Stimulated activated CD8-positive, alpha-beta memory T cell treated with anti-CD3 and anti-CD28 coated beads, Interleukin-4, amount 100 ng/mL, for 48 hours (primary cell): ENCODE data around the gene MIPOL1.
"Not testable (repeated sequence)": the region's sequence is repeated elsewhere in the genome, so short reads cannot be mapped to it uniquely, and the experiment has no call there.

Experiments
- DNase-seq: peaks from one replicate; pipeline ENCODE4 v3.0.0-alpha.2; 2020

MIPOL1 gene

DNA sequence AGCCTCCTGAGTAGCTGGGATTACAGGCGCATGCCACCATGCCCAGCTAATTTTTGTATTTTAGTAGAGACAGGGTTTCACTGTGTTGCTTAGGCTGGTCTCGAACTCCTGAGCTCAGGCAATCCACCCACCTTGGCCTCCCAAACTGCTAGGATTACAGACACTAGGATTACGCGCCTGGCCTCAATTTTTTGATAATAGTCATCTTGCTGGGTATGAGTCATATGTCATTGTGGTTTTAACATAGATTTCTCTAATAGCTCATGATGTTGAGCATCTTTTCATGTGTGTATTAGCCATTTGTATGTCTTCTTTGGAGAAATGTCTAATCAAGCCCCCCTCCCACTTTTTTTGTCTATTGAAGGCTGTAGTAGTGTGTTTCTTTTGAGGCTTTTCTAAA lies 38.3 kb downstream of the MIPOL1 start:
- not testable (repeated sequence) for DNase-seq

DNA sequence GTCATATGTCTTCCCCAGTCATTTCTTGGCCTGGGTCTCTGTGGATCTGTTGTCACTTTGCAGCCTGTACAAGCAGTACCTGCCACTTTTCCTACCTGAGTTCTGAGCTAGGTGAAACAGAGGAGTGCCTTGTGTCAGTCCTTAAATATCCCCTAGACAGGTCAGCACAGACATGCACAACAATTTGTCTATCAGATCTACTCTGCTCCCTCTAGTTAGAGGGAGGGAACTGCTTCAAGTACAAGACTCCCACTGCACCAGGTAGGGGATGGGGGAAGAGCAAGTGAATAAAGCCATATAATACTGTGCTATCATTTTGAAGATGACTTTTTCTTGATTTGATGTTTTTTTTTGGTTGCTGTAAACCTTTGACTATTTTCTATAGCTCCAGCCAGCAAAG lies 39.4 kb downstream of the MIPOL1 start:
- no peak for DNase-seq

DNA sequence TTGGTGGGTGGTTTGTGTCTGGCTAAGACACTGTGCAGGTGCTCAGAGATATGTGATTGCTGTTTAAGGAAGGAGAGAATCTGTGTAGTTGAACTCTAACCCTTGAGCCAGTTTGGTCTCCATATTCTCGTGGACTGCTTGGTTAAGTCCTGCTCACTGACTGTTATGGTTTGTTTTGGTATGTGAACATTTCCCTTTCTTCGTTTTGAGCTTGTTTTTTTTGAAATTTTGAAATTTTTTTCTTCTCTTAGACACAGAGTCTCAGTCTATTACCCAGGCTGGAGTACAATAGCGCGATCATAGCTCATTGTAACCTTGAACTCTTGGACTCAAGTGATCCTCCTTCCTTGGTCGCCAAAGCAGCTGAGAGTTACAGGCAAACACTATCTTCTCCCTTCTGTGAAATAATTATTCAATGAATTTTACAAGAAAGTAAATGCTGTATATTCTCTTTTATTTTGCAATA lies 40.0 kb downstream of the MIPOL1 start:
- DNase-seq = no peak

DNA sequence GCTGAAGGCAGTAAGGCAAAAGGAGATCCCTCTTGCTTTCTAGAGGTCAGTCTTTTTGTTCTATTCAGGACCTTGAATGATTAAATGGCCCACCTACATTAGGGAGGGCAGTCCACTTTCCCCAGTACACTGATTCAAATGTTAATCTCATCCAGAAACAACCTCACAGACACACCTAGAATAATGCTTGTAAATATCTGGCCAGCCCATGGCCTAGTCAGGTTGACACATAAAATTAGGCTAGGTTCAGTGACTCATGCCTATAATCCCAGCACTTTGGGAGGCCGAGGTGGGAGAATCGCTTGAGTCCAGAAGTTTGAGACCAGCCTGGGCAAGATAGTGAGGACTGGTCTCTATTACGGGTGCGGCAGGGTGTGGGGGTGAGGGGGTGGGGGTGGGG lies 43.5 kb downstream of the MIPOL1 start:
- no peak for DNase-seq

DNA sequence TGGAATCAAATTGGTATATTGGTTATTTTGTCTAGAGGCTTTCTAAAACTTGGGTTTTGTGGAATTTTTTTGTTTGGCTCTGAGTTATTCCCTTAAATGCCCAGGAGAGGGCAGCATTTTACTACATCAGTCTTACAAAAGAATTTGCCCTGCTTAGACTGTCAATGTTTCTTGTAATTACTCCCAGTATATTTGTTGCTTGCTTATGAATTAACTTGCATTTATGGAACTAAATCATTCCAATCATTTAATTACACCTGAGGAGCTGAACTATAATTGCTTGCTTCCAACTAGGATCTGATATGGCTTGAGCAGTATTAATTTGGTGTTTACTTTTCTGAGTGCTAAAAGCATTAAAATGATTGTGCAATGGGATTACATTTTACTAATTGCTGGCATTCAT lies 48.7 kb downstream of the MIPOL1 start:
- DNase-seq = no peak

DNA sequence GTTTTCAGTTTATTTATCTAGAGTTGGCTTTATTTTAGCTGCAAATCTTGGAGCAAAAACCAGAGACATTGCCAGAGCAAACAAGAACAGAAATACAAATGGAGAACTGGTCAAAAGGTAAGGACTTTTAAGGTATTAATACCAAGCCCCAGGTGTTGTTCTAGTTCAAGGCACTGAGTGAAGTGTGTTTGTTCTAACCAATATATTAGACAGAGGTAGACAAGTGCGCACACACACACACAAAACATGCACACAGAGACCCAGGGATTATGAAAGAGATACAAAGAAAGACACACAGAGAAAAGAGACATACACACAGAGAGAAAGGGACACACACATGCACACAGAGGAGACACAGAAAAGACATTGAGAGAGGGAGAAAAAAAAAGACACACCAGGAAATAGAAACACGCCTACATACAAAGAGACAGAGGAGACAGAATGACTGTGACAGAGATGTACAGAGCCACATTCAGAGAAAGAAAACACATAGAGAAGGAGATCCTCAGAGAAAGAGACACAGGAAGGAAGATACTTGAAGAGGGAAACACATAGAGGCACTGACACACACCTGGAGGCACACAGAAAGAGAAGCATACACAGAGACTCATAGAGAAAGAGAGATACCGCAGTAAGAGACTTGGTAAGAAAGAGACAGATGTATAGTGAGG lies 50.2 kb downstream of the MIPOL1 start:
- DNase-seq = no peak

DNA sequence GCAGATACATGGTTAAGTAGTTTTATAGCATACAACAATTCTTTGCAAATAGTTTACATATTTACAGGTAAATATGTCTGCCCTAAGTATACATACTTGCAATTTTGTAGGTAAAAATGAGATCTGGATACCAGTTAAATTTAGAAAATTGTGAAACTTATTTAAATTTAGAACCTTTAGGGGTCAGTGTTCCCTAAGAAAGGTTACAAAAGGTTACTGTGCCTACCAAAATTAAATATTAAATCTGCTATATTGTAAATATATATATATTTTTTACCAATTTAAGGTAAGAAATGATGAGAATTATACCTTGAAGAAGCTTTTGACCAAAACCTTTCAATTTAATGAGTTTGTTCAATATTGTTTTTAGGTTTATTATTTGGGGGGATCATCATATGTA lies 54.0 kb downstream of the MIPOL1 start:
- no peak for DNase-seq

DNA sequence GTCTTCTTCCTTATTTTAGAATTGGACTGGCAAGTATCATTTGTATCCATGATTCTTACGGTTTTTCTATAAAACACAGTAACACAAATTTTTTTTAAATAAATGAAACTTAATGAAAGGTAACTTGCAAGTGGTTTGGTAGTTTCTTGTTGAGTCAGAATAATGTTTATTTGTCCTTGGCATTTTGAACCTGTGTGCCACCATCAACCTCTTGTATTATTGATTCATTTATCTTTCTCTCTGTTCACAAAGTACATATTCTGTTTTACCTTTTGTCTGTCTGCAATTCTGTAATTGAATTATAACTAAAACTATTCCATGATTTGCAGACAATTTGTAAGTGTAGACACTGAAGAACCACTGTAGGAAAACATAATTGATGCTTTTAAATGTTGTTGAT lies 54.7 kb downstream of the MIPOL1 start:
- no peak for DNase-seq

DNA sequence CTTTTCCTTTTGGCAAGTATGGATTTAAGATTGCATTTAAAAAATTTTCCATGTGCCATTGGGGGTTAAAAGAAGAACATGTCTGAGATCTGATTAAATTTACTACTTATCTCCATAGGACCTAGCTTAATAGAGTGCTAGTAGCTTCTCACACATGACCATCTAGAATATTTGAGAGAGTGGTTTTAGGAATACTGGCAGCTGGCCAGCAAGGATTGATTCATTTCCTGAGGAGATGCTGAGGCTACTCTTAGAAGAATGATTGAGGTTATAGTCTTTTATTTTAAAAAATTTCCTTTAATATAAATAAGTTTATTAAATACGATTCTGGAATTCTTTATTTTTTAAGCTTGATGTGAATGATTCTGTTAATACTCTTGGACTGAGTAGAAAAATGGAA lies 56.2 kb downstream of the MIPOL1 start:
- no peak for DNase-seq

DNA sequence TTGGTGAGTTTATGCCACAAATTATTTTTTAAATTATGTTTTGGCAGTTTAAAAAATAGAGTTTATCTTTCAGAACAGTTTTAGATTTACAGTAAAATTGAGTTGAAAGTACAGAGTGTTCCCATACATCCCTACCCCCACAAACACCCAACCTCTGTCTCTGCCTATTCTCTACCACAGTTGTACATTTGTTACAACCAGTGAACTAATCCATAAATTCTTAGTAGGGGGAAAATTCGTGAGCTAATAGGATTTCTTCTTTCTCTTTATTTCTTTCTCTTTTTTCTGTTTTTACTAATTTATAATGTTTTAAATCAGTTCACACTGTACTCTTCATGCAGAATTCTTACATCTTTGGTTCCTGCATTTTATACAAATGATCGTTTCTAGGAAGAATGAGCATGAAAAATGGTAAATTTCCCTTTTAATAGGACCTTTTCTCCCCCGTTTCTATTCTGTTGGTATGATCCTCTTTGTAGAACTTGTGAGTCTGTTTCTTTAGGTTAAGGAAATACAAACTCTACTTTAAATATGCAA lies 56.7 kb downstream of the MIPOL1 start:
- DNase-seq = no peak

DNA sequence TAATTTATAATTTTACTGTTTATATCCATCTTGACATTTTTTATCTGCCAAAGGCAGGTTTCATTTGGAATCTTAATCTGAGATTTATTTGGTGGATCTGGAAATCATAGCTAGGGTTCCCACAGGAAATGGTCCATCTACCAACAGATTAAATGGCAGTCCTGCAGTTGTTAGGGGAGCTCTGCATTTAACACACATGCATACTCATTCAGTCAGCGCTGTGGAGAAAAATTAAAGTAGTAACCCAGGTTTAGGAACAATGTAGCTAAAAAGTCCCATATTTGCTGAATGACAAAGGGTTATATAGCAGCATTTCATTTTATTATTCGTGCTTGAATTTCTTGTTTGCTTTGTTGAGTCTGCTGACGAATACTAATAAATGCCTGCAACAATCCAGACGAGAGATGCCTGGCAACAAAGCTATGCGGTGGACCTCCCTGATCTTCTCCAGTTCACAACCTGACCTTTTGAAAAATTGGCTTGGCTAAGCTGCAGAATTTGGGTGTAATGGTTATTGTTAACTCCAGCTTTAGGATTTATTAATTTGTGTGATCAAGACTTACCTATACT lies 59.8 kb downstream of the MIPOL1 start:
- no peak for DNase-seq

DNA sequence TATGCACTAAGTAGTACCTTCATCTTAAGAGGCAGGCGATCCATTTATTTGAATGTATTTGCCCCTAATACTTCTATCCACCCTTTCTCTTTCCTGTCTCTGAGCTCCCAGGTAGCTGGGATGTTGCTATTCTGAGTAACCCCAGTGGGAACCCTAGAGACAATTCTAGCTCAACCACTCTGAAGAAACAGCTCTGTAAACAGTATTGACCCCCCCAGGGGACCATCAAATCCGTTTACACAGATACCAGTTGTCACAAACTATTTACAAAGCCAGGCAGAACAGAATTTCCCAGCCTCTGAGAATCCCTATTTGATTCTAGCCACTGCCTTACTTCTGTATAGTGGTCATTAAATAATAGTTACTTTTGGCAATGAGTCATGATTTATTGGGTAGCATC lies 64.9 kb downstream of the MIPOL1 start:
- no peak for DNase-seq

DNA sequence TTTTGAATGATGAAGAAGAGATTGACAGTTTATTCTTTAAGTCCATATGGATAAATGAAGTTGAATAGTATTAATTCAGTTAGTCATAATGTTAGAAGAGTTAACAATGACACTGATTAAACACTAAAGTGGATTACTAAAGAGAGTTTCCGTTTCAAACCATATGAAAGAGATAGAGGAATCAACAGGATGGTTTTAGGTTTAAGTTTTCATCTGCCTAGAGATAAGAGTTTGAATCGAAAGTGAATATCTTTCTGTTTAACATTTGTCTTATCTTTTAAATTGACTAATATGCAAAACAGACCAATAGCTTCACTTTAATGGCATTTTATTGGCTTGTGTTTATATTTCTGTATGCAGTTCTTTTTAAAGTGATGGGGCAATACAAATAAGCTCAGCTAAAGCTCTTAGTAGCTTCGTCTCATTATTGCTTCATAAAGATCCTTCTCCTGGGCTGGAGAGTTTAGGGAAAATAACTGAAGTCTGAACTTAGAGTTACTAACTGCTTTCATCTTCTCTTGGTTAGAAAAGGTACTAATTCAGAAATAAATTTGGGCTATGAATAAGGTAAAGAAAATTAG lies 66.0 kb downstream of the MIPOL1 start:
- DNase-seq = no peak

DNA sequence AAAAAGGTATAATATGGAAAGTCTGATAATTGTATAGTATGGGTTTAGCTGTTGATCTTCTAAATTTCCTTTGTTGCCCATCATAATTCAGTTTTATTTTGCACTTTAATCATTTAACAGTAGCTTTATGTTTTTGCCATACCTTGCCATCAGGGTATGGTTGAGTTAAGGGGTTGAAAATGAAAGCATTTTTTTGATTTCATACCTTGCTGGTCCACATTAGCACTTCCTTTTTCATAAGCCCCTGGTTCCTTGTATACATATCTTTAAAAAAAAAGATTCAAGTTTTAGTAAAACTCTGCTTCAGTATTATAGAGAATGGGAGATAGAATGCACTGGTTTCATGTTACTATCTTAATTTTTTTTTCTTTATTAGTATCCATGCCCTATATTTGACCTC lies 71.1 kb downstream of the MIPOL1 start:
- DNase-seq = no peak

DNA sequence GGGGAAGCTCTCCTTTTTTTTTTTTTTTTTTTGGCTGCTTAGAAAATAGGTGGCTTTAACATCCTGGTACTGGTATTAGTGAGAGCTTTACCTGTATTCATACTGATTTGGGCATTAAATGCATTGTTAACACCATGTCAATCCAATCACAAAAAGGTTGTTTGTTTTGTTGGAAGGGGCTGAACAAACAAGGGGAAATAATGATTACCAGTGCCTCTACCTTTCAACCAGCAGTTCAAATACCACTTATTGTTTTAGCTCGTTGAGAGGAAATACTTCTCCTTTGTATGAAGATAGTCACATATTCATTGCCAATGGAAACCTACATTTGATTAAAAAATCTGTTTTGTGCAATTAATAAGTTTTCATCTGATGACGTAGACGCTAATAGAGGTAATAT lies 72.9 kb downstream of the MIPOL1 start:
- no peak for DNase-seq

DNA sequence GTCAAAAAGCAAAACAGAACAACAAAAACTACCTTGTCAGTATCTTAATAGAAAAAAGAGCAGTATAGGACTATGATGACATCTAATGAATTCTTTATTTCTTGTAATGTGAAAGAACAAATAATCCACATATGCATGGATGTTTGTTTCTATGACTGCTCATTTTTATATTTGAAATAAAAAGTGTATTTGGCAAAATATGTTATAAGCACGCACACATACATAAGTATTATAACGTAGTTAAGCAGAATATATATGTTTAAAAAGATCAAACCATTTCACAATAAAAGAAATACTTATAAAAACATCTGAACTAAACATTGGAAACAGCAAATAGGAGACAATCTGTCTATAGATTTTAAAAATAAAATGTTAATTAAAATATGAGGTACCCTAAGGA lies 74.8 kb downstream of the MIPOL1 start:
- DNase-seq = no peak

DNA sequence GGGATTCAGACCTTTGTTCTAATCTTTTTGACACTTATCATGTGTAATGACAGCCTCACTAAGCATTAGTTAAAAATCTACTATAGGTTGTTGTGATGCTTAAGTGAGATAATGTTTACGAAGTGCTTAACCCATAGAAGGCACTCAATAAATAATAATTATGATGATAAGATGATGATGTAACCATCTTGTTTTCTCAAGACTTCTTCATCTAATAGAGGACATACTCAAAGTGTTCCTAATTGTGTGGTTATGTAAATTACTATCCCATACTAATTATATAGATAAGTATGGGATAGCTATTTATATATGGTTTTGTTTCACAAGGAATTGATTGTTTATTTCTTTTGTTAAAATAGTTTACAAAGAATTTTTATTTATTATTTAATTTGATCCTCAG lies 76.9 kb downstream of the MIPOL1 start:
- no peak for DNase-seq

DNA sequence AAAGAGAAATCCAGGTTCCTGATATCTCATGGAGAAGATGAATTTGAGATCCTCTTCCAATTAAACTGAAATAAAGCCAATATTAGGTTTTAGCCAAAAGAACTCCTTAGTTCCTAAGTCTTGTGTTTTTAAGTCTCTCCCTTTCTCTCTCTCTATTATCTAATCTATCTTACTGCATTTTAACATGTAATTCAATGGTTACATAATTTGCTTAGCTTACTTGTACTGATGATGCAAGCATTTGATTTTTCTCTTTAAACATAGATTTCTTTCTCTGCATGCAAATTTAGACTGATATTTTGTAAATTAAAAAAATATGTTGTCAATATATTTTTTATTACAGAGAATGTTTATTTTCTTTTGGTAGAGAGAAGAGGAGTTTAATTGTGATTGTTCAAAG lies 78.2 kb downstream of the MIPOL1 start:
- no peak for DNase-seq

DNA sequence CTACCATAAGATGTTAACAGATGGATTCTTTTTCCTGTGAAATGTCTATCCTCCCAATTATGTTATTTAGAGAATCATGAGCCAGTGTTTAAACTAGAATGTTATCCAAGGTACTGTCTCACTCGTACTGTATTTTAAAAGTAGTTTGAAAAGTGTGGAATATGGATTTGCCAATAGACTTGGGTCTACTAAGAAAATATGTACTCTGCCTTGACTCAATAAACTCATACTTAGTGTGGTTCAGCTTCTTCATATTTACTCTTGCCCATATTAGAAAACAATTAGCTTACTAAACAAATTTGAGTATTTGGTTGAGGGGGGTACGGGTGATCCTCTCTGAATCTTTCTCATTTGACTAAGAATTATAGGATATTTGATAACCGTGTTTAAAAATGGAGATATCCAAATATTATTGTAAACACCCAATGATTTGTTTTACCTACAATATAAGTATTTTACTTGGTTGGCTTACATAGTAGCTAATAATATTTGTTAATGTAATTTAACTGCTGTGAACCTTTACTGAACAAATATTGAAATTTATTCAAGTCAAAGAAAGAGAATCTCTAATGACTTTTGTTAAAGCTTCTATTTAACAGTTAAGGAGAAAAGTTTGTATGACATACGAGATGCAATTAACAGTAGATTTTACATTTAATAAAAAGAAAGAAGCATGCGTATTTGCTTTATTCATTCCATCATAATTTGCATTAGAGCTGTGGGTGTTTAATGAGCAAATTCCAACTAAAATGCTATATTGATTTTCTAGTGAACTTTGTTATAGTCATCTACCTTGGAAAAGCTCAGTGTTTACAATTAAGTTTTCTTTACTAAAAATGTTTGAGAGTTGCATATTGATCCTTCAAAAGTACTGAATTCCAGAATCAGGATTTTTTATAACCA lies 81.2 kb downstream of the MIPOL1 start:
- no peak for DNase-seq

DNA sequence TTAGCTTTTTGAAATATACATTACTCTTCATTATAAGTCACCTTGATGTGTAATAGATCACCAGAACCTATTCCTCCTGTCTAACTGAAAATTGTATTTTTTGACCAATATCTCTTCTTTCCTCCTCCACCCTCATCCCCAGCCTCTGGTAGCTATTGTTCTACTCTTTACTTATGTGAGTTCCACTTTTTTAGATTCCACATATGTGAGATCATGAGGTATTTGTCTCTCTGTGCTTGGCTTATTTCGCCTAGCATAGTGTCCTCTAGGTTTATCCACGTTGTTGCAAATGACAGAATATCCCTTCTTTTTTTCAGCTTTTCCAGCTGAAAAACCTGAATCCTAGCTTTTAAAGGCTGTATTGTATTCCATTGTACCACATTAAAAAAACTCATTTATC lies 82.1 kb downstream of the MIPOL1 start:
- DNase-seq = no peak

DNA sequence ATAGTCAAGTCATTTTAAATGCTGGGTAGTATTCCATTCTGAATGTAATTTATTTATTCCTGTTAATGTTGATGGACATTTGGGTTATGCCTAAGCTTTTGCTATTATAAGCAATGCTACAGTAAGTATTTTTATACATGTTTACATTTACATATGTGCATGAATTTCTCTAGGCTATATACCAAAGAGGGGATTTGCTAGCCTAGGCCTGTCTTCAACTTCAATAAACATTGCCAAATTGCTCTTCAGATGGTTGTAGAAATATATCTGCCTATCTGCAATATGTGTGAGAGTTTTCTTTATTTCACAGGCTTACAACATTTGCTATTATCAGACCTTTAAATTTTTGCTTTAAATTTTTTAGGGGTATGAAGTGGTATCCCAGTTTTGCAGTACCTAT lies 87.0 kb downstream of the MIPOL1 start:
- no peak for DNase-seq

DNA sequence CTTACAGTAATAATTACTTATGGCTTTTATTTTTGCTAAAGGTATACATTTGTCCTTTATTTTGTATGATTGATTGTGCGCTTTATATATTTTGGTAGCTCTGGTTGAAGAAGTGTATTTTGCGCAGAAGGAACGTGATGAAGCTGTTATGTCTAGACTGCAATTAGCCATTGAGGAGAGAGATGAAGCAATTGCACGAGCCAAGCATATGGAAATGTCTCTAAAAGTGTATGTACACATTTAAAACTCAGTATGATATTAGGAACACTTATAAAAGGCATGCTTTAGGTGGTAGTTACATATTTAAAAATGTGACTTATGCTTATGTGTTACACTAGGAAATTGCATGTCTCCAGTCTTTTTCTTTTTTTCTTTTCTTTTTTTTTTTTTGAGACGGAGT lies 87.5 kb downstream of the MIPOL1 start:
- no peak for DNase-seq

DNA sequence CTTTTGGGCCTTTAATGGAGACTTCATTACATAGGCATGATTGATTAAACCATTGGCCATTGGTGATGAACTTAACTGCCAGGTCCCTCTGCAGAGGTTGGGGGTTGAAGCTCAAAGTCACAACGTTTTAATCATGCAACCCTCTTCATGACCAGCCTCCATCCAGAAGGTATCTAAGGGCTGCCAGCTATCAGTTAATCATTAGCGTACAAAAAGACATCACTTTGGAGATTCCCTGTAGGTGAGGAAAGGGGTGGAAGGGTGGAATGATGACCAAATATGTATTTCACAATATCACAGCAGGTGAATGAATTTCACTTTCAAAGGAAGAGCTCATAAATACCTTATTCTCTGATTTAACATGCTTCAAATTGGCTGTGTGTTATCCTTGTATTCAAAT lies 92.0 kb downstream of the MIPOL1 start:
- DNase-seq = no peak

DNA sequence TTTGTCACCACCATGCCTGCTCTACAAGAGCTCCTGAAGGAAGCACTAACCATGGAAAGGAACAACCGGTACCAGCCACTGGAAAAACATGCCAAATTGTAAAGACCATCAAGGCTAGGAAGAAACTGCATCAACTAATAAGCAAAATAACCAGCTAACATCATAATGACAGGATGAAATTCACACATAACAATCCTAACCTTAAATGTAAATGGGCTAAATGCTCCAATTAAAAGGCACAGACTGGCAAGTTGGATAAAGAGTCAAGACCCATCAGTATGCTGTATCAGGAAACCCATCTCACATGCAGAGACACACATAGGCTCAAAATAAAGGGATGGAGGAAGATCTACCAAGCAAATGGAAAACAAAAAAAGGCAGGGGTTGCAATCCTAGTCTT lies 97.5 kb downstream of the MIPOL1 start:
- DNase-seq = not testable (repeated sequence)
